ENCODE measurements around the gene CAVIN2. TPM values are rescaled to one million over a fixed set of nuclear protein-coding genes. Genes with fewer than 3 reads are reported as not detected.

The CAVIN2 gene
- polyA plus RNA-seq, 2 of the 4 experiments (the other 2 are of a cell fraction) = 9.6 to 20.3 TPM

DNA sequence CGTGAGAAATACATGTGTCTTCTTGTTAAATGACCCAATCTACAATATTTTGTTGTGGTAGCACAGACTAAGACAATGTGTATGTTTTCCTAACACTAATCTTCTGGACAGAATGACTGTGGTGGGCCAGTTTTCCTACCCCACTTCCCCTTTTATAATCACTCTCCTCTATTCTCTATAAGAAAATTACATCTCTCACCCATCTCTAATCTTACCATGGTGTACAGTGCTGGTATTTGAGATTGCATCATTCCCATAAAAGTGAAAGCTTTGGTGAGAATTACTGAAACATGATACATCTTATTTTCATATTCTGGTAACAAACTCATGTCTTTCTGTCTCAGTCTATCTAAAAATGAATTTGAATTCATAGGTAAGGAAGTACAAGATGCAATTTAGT, 40.5 kb downstream of the CAVIN2 start:
- POLR2A ChIA-PET = no interaction called here
- CTCF ChIA-PET = interaction anchor here (0.9 to 5.7 kb wide), 4 partner anchors 48 to 356 kb away, joined by 3 to 31 read pairs (median 3); no protein-coding TSS in a partner anchor
- no peak overlapping the region for H3K4me3 ChIP-seq
- H3K4me1 ChIP-seq = no peaks in the 10 kb centered on the region
- 91% methylated on average over 1 of the region's 1 CpG for WGBS (ENCODE audit: missing lambda C conversion rate)
- no peak overlapping the region for H3K4me2 ChIP-seq
- H3K9me3 ChIP-seq = no peaks in the 10 kb centered on the region
- no peak overlapping the region for H3K27ac ChIP-seq
- DNase-seq (ENCODE audit: low read depth in 1 of 2, low spot score in 1 of 2) (no peak), ATAC-seq (no peak), FAIRE-seq (no peak)
- no peak for TF ChIP-seq HDAC2 (IDR thresholded peaks at IDR 0.05)
- TF ChIP-seq HEYL (CRISPR knock-in tag; IDR thresholded peaks at IDR 0.05) = no peak
- TF ChIP-seq FOXS1 (CRISPR knock-in tag; IDR thresholded peaks at IDR 0.05) = no peak
- no peak for TF ChIP-seq ESRRA (IDR thresholded peaks at IDR 0.05; ENCODE audit: borderline replicate concordance, low read length)

GRCh38 chr2:191804766-191805165, 42.1 kb downstream of the CAVIN2 start:
- 85% methylated on average over 9 of the region's 9 CpGs for WGBS (ENCODE audit: missing lambda C conversion rate)

GRCh38 chr2:191803007-191803406, 43.9 kb downstream of the CAVIN2 start:
- Histone ChIP-seq H3K4me3 (no peak overlapping the region), H3K27ac (no peak overlapping the region), H3K4me2 (no peak overlapping the region), H3K9me3 (no peaks in the 10 kb centered on the region), H3K4me1 (no peaks in the 10 kb centered on the region)
- ChIA-PET POLR2A (no interaction called here), CTCF (interaction anchor here (0.7 to 4.9 kb wide), 4 partner anchors 9 to 359 kb away, joined by 3 to 26 read pairs (median 7); no protein-coding TSS in a partner anchor)
- no peak for TF ChIP-seq CHD4 (IDR thresholded peaks at IDR 0.05; ENCODE audit: borderline replicate concordance)
- TF ChIP-seq, protein P1, sequence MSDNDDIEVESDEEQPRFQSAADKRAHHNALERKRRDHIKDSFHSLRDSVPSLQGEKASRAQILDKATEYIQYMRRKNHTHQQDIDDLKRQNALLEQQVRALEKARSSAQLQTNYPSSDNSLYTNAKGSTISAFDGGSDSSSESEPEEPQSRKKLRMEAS (IDR thresholded peaks at IDR 0.05) = no peak
- no peak for TF ChIP-seq NFE2L2 (conservative IDR thresholded peaks at IDR 0.05; ENCODE audit: low read length)
- TF ChIP-seq, protein P2, sequence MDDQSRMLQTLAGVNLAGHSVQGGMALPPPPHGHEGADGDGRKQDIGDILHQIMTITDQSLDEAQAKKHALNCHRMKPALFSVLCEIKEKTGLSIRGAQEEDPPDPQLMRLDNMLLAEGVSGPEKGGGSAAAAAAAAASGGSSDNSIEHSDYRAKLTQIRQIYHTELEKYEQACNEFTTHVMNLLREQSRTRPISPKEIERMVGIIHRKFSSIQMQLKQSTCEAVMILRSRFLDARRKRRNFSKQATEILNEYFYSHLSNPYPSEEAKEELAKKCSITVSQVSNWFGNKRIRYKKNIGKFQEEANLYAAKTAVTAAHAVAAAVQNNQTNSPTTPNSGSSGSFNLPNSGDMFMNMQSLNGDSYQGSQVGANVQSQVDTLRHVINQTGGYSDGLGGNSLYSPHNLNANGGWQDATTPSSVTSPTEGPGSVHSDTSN (IDR thresholded peaks at IDR 0.05) = no peak
- TF ChIP-seq JUNB (IDR thresholded peaks at IDR 0.05) = no peak
- TF ChIP-seq HOXB13 (CRISPR knock-in tag; IDR thresholded peaks at IDR 0.05; ENCODE audit: low read depth) = no peak
- no peak for TF ChIP-seq HOXB5 (CRISPR knock-in tag; IDR thresholded peaks at IDR 0.05)
- TF ChIP-seq KDM1A (IDR thresholded peaks at IDR 0.05; ENCODE audit: low read depth) = no peak
- TF ChIP-seq MAFK (IDR thresholded peaks at IDR 0.05; ENCODE audit: partially characterized antibody) = no peak
- TF ChIP-seq NR3C1 (IDR thresholded peaks at IDR 0.05) = no peak
- TF ChIP-seq TFCP2L1 (CRISPR knock-in tag; IDR thresholded peaks at IDR 0.05) = no peak
- no peak for TF ChIP-seq CHD2 (IDR thresholded peaks at IDR 0.05; ENCODE audit: low read length, partially characterized antibody)
- TF ChIP-seq KDM5A (IDR thresholded peaks at IDR 0.05) = no peak
- TF ChIP-seq SMC3 (IDR thresholded peaks at IDR 0.05) = no peak
- TF ChIP-seq HES2 (IDR thresholded peaks at IDR 0.05) = no peak
- no peak for DNase-seq (ENCODE audit: low read depth in 1 of 2, low spot score in 1 of 2)
- 89% methylated on average over 1 of the region's 1 CpG for WGBS (ENCODE audit: missing lambda C conversion rate)
- no peak for FAIRE-seq
- no peak for ATAC-seq

More at GRCh38 chr2:191804766-191805165, 42.1 kb downstream of the CAVIN2 start:
- ATAC-seq = no peak
- ChIA-PET CTCF (interaction anchor here (5.7 kb wide), 1 partner anchor 358 kb away, joined by 31 read pairs; no protein-coding TSS in a partner anchor), POLR2A (no interaction called here)
- H3K4me3 ChIP-seq = no peak overlapping the region
- no peak overlapping the region for H3K4me2 ChIP-seq
- DNase-seq (ENCODE audit: low read depth in 1 of 2, low spot score in 1 of 2) = no peak
- FAIRE-seq = no peak
- H3K27ac ChIP-seq = no peak overlapping the region
- TF ChIP-seq HOXA7 (CRISPR knock-in tag; IDR thresholded peaks at IDR 0.05) (no peak), BHLHE40 (IDR thresholded peaks at IDR 0.05; ENCODE audit: low read depth, low read length) (no peak), RAD21 (conservative IDR thresholded peaks at IDR 0.05 in 1 of 2, IDR thresholded peaks at IDR 0.05 in 1 of 2) (no peak), EHF (CRISPR knock-in tag; IDR thresholded peaks at IDR 0.05) (no peak), GATA3 (IDR thresholded peaks at IDR 0.05; ENCODE audit: borderline replicate concordance) (no peak), USF2 (IDR thresholded peaks at IDR 0.05) (no peak), MYC (IDR thresholded peaks at IDR 0.05; ENCODE audit: borderline replicate concordance, low read length) (no peak), TP53 (CRISPR knock-in tag; IDR thresholded peaks at IDR 0.05) (no peak), EP300 (IDR thresholded peaks at IDR 0.05) (no peak), RCOR1 (IDR thresholded peaks at IDR 0.05; ENCODE audit: low read depth, low read length) (no peak), POLR2AphosphoS2 (conservative IDR thresholded peaks at IDR 0.05; ENCODE audit: low read length) (no peak), HES2 (IDR thresholded peaks at IDR 0.05) (no peak), ESRRA (IDR thresholded peaks at IDR 0.05; ENCODE audit: borderline replicate concordance, low read length) (no peak)
- TF ChIP-seq, protein P2 (IDR thresholded peaks at IDR 0.05) = no peak
- TF ChIP-seq, protein P3, sequence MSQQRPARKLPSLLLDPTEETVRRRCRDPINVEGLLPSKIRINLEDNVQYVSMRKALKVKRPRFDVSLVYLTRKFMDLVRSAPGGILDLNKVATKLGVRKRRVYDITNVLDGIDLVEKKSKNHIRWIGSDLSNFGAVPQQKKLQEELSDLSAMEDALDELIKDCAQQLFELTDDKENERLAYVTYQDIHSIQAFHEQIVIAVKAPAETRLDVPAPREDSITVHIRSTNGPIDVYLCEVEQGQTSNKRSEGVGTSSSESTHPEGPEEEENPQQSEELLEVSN (IDR thresholded peaks at IDR 0.05; ENCODE audit: borderline replicate concordance, low read depth) = no peak
- no peaks in the 10 kb centered on the region for H3K4me1 ChIP-seq
- no peaks in the 10 kb centered on the region for H3K9me3 ChIP-seq
